Fibroblast of villous mesenchyme (primary cell): Measurements from ENCODE around the gene COG7. TPM values are rescaled to one million over a fixed set of nuclear protein-coding genes. Genes with fewer than 3 reads are reported as not detected.
"Not testable (repeated sequence)": the region's sequence is repeated elsewhere in the genome, so short reads cannot be mapped to it uniquely, and the experiment has no call there.

Source experiments
- DNase-seq: peaks from one replicate; pipeline ENCODE4 v3.0.0-alpha.2; 2010; ENCODE audit warnings: low read depth
- H3K4me3 ChIP-seq: 2 replicates; pipeline ENCODE4 v1.5.1; 2011; ENCODE audit warnings: low read depth, mild to moderate bottlenecking, low read length
- CTCF ChIP-seq: IDR thresholded peaks from 2 replicates; pipeline ENCODE4 v1.5.1; 2012; ENCODE audit warnings: low read depth, mild to moderate bottlenecking, low read length; ENCODE audit not compliant: insufficient read depth
- total RNA-seq: library from RNA; depleted of rRNA; stranded (reverse); fragments of >200 nt; gene quantifications from 2 replicates; pipeline ENCODE4 v1.2.3, GENCODE V29; 2012

Gene COG7
- total RNA-seq, 1 donor, result 29.4 TPM

- DNase-seq, result no peak
- H3K4me3 ChIP-seq, result no peak overlapping the region
- TF ChIP-seq CTCF, result no peak
Measured at GRCh38 chr16:23486480-23486879, 33.5 kb upstream of the COG7 start.

GRCh38 chr16:23485841-23486240, 32.9 kb upstream of the COG7 start:
- no peak for DNase-seq
- no peak for TF ChIP-seq CTCF
- no peak overlapping the region for H3K4me3 ChIP-seq

- H3K4me3 ChIP-seq, result no peak overlapping the region
- TF ChIP-seq CTCF, result no peak
- no peak for DNase-seq
Measured at GRCh38 chr16:23485257-23485614, 32.2 kb upstream of the COG7 start.

GRCh38 chr16:23484510-23485256, 31.7 kb upstream of the COG7 start:
- DNase-seq, result no peak
- no peak for TF ChIP-seq CTCF
- no peak overlapping the region for H3K4me3 ChIP-seq

- H3K4me3 ChIP-seq, DNase-seq: not testable (repeated sequence)
Measured at GRCh38 chr16:23483492-23483891, 30.5 kb upstream of the COG7 start.

GRCh38 chr16:23482778-23483177, 29.8 kb upstream of the COG7 start:
- no peak for TF ChIP-seq CTCF
- DNase-seq, result no peak
- H3K4me3 ChIP-seq, result no peak overlapping the region

GRCh38 chr16:23480257-23480656, 27.3 kb upstream of the COG7 start:
- no peak overlapping the region for H3K4me3 ChIP-seq
- TF ChIP-seq CTCF, result no peak
- no peak for DNase-seq
